A673 (cell line): Measurements from ENCODE around the gene SPTA1. TPM values are rescaled to one million over a fixed set of nuclear protein-coding genes. Genes with fewer than 3 reads are reported as not detected.

Experiments
- BruUV-seq: library from RNA; stranded (reverse); fragments of 400-500 nt; replicated peaks from 2 replicates; lab custom pipeline; 2021; lab: Mats Ljungman, UMichigan
- CTCF ChIA-PET: fragments of 300-600 bp; sonication (Branson Sonifier 250); formaldehyde crosslinking; loops from one replicate; lab custom pipeline; 2022; ENCODE audit warnings: antibody characterized with exemption; lab: Charles Lee
- POLR2A ChIA-PET: fragments of 300-600 bp; sonication (Branson Sonifier 250); formaldehyde crosslinking; loops from one replicate; lab custom pipeline; 2022; ENCODE audit warnings: antibody characterized with exemption; ENCODE audit not compliant: low non-redundant PET; lab: Charles Lee
- DNase-seq: peaks from one replicate; pipeline ENCODE4 v3.0.0-alpha.2; 2015; ENCODE audit warnings: low spot score
- H3K27ac ChIP-seq: fragments of 200-600 bp; sonication (generic); 2 replicates; pipeline ENCODE4 v1.5.1; 2016; ENCODE audit warnings: mixed run types, low read depth, mild to moderate bottlenecking, mixed read lengths, antibody characterized with exemption, low read length; ENCODE audit not compliant: poor library complexity, severe bottlenecking
- H3K27me3 ChIP-seq: fragments of 200-600 bp; sonication (generic); replicated peaks from 2 replicates; pipeline ENCODE4 v1.6.1; 2017; ENCODE audit warnings: mixed run types, low read depth, mild to moderate bottlenecking, mixed read lengths, antibody characterized with exemption, low read length; ENCODE audit not compliant: insufficient read depth, poor library complexity
- H3K36me3 ChIP-seq: fragments of 200-600 bp; sonication (generic); 2 replicates; pipeline ENCODE4 v1.6.1; 2016; ENCODE audit warnings: mixed run types, mild to moderate bottlenecking, mixed read lengths, antibody characterized with exemption, low read length; ENCODE audit not compliant: insufficient read depth, poor library complexity, severe bottlenecking
- H3K4me1 ChIP-seq: fragments of 200-600 bp; sonication (generic); 2 replicates; pipeline ENCODE4 v1.6.1; 2017; ENCODE audit warnings: mixed run types, mild to moderate bottlenecking, mixed read lengths, antibody characterized with exemption, low read length; ENCODE audit not compliant: insufficient read depth, poor library complexity, severe bottlenecking
- H3K4me3 ChIP-seq: fragments of 200-600 bp; sonication (generic); 2 replicates; pipeline ENCODE4 v1.5.1; 2016; ENCODE audit warnings: low read depth, mixed run types, mild to moderate bottlenecking, mixed read lengths, low read length; ENCODE audit not compliant: poor library complexity, severe bottlenecking
- H3K9me3 ChIP-seq: fragments of 200-600 bp; sonication (generic); 2 replicates; pipeline ENCODE4 v1.6.1; 2016; ENCODE audit warnings: mixed run types, low read depth, mild to moderate bottlenecking, mixed read lengths, antibody characterized with exemption, low read length; ENCODE audit not compliant: poor library complexity, severe bottlenecking
- CTCF ChIP-seq: fragments of 300-800, 200-600 bp; sonication (generic); conservative IDR thresholded peaks from 2 replicates; pipeline ENCODE4 v1.5.1; 2017; ENCODE audit warnings: low read depth, mild to moderate bottlenecking, antibody characterized with exemption, low read length, moderate library complexity, mixed read lengths
- EZH2 ChIP-seq: fragments of 200-600 bp; sonication (generic); IDR thresholded peaks from 2 replicates; pipeline ENCODE4 v1.6.1; 2017; ENCODE audit warnings: borderline replicate concordance, low read depth, mild to moderate bottlenecking, mixed read lengths, antibody characterized with exemption, low read length; ENCODE audit not compliant: poor library complexity, severe bottlenecking
- intact Hi-C: fragments of 100-400 bp; cut with micrococcal nuclease; formaldehyde crosslinking; loops from one replicate; pipeline ENCODE4 v1.10.0; 2022; ENCODE audit not compliant: unreplicated experiment
- total RNA-seq: library from RNA; stranded (reverse); gene quantifications from 2 replicates; pipeline ENCODE4 v1.2.3, GENCODE V29; 2021

The SPTA1 gene
- total RNA-seq, 1 experiment from 2014 or later: not detected

GRCh38 chr1:158654086-158654485 is 32.4 kb downstream of the SPTA1 start:
- Histone ChIP-seq H3K27ac (no peak overlapping the region), H3K36me3 (no peaks in the 10 kb centered on the region), H3K27me3 (peaks cover 6% of the 10 kb centered on the region), H3K4me1 (no peaks in the 10 kb centered on the region), H3K4me3 (no peak overlapping the region), H3K9me3 (no peaks in the 10 kb centered on the region)
- no peak for DNase-seq
- no TSS peak for BruUV-seq
- intact Hi-C loops: no loop called here
- TF ChIP-seq CTCF: no peak
- no peak for TF ChIP-seq EZH2
- ChIA-PET POLR2A (no interaction called here), CTCF (no interaction called here)

GRCh38 chr1:158652721-158653334 is 33.7 kb downstream of the SPTA1 start:
- Histone ChIP-seq H3K4me1 (no peaks in the 10 kb centered on the region), H3K9me3 (no peaks in the 10 kb centered on the region), H3K36me3 (no peaks in the 10 kb centered on the region), H3K27ac (no peak overlapping the region), H3K27me3 (peaks cover 6% of the 10 kb centered on the region), H3K4me3 (no peak overlapping the region)
- DNase-seq: no peak
- TF ChIP-seq CTCF (no peak), EZH2 (no peak)
- no TSS peak for BruUV-seq
- intact Hi-C loops: no loop called here
- ChIA-PET POLR2A (no interaction called here), CTCF (no interaction called here)

- ChIA-PET POLR2A (no interaction called here), CTCF (interaction anchor here (0.6 kb wide), 1 partner anchor 533 kb away, joined by 3 read pairs; no protein-coding TSS in a partner anchor)
- Histone ChIP-seq H3K36me3 (no peaks in the 10 kb centered on the region), H3K4me1 (no peaks in the 10 kb centered on the region), H3K27me3 (peaks cover 10% of the 10 kb centered on the region), H3K9me3 (no peaks in the 10 kb centered on the region), H3K27ac (no peak overlapping the region), H3K4me3 (no peak overlapping the region)
- no peak for DNase-seq
- TF ChIP-seq EZH2: no peak
- TF ChIP-seq CTCF: no peak
- intact Hi-C loops: loop anchor here (10.0 kb wide), 1 partner anchor 56 kb away; the partner anchor contains the start of gene OR6K2
- no TSS peak for BruUV-seq
Observed at GRCh38 chr1:158649052-158649451, 37.5 kb downstream of the SPTA1 start.
